Thyroid gland (tissue), 4 donors: ENCODE measurements around the gene MLC1.

Experiments
- CTCF ChIP-seq, 6 experiments: fragments of 200-600 bp in 3 of 6; fragments of 450-650 bp in 3 of 6; sonication (generic) in 3 of 6; IDR thresholded peaks; one replicate each; pipeline ENCODE4 v1.5.1; 2016 to 2019; ENCODE audit warnings: antibody characterized with exemption in 6 of 6, mild to moderate bottlenecking in 2 of 6, inconsistent platforms in 1 of 6, moderate library complexity in 1 of 6
- POLR2A ChIP-seq, 2 donors: fragments of 450-650 bp; IDR thresholded peaks; one replicate each; pipeline ENCODE4 v1.6.1; 2017; ENCODE audit warnings: antibody characterized with exemption in 2 of 2, mild to moderate bottlenecking in 2 of 2, moderate library complexity in 1 of 2

GRCh38 chr22:50082961-50083461 is 2.2 kb downstream of the MLC1 start:
- TF ChIP-seq CTCF (IDR thresholded peaks at IDR 0.05) (no peak), POLR2A (IDR thresholded peaks at IDR 0.05) (no peak)
